Esophagus squamous epithelium (tissue), 4 donors: Measurements from ENCODE around the gene FCGBP.

Experiments used
- POLR2A ChIP-seq, 4 donors: fragments of 450-650 bp; IDR thresholded peaks; one replicate each; pipeline ENCODE4 v1.6.1; 2017; ENCODE audit warnings: antibody characterized with exemption in 4 of 4, mild to moderate bottlenecking in 4 of 4, moderate library complexity in 3 of 4
- TF ChIP-seq, protein P1 (sequence below), 6 experiments: fragments of 450-650 bp in 4 of 6; fragments of 200-600 bp in 2 of 6; sonication (generic) in 2 of 6; IDR thresholded peaks; one replicate each; pipeline ENCODE4 v1.5.1; 2016 to 2019; ENCODE audit warnings: antibody characterized with exemption in 6 of 6, mild to moderate bottlenecking in 4 of 6, moderate library complexity in 4 of 6

DNA sequence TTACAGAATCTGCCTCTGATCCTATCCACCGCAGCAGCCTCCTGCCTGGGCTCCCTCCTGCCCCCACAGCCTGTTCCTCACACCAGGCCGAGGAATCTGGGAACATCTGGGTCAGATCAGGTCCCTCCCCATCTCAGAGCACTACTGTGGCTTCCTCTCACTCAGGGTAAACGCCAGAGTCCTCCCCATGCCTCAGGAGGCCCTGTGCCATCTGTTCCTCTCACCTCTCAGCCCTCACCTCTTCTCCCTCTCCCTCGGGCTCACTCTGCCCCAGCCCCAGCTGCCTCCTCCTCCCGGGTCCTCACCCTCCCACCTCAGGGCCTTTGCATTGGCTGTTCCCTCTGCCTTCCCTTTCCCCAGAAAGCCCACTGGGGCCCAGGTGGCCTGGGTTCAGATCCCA is 18.2 kb downstream of the FCGBP start:
- TF ChIP-seq, protein P1, sequence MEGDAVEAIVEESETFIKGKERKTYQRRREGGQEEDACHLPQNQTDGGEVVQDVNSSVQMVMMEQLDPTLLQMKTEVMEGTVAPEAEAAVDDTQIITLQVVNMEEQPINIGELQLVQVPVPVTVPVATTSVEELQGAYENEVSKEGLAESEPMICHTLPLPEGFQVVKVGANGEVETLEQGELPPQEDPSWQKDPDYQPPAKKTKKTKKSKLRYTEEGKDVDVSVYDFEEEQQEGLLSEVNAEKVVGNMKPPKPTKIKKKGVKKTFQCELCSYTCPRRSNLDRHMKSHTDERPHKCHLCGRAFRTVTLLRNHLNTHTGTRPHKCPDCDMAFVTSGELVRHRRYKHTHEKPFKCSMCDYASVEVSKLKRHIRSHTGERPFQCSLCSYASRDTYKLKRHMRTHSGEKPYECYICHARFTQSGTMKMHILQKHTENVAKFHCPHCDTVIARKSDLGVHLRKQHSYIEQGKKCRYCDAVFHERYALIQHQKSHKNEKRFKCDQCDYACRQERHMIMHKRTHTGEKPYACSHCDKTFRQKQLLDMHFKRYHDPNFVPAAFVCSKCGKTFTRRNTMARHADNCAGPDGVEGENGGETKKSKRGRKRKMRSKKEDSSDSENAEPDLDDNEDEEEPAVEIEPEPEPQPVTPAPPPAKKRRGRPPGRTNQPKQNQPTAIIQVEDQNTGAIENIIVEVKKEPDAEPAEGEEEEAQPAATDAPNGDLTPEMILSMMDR (IDR thresholded peaks at IDR 0.05), result no peak
- no peak for TF ChIP-seq POLR2A (IDR thresholded peaks at IDR 0.05)
